Liver (tissue), 9 donors: ENCODE data around the gene SLC38A1. TPM values are rescaled to one million over a fixed set of nuclear protein-coding genes. Genes with fewer than 3 reads are reported as not detected.

Experiments used
- DNase-seq: peaks from one replicate; pipeline ENCODE4 v3.0.0-alpha.2; 2017; ENCODE audit warnings: low spot score
- H3K27ac ChIP-seq, 2 donors: one replicate each; pipeline ENCODE4 v1.7.0; 2013; ENCODE audit warnings: inconsistent platforms in 2 of 2, low read length in 2 of 2, control low read depth in 1 of 2, low read depth in 1 of 2, mild to moderate bottlenecking in 1 of 2
- H3K27me3 ChIP-seq, 4 donors: one replicate each; pipeline versions ENCODE4 v1.6.1 to v1.7.0; 2013; ENCODE audit warnings: low read length in 3 of 4, inconsistent platforms in 1 of 4, mild to moderate bottlenecking in 1 of 4, moderate library complexity in 1 of 4; ENCODE audit not compliant: control insufficient read depth in 4 of 4, insufficient read depth in 4 of 4
- H3K36me3 ChIP-seq, 4 donors: one replicate each; pipeline versions ENCODE4 v1.6.1 to v1.7.0; 2013; ENCODE audit warnings: low read length in 3 of 4, mild to moderate bottlenecking in 3 of 4, low read depth in 1 of 4, moderate library complexity in 1 of 4; ENCODE audit not compliant: control insufficient read depth in 4 of 4, insufficient read depth in 3 of 4
- H3K4me1 ChIP-seq, 4 donors: one replicate each; pipeline versions ENCODE4 v1.6.1 to v1.7.0; 2013; ENCODE audit warnings: low read length in 3 of 4, mild to moderate bottlenecking in 3 of 4, moderate library complexity in 1 of 4; ENCODE audit not compliant: control insufficient read depth in 4 of 4, insufficient read depth in 4 of 4
- H3K4me3 ChIP-seq, 3 donors: one replicate each; pipeline versions ENCODE4 v1.6.1 to v1.7.0; 2013; ENCODE audit warnings: low read length in 3 of 3, control low read depth in 1 of 3, low read depth in 1 of 3, mild to moderate bottlenecking in 1 of 3
- H3K9ac ChIP-seq, 2 donors: one replicate each; pipeline ENCODE4 v1.7.0; 2013; ENCODE audit warnings: low read length in 2 of 2, mild to moderate bottlenecking in 2 of 2, moderate library complexity in 2 of 2, control low read depth in 1 of 2, low read depth in 1 of 2
- H3K9me3 ChIP-seq, 4 donors: one replicate each; pipeline versions ENCODE4 v1.6.1 to v1.7.0; 2013; ENCODE audit warnings: low read length in 3 of 4; ENCODE audit not compliant: control insufficient read depth in 4 of 4
- ATF3 ChIP-seq: IDR thresholded peaks from 2 replicates; pipeline ENCODE4 v1.6.1; 2016; ENCODE audit warnings: antibody characterized with exemption
- CTCF ChIP-seq: fragments of 150-350 bp; IDR thresholded peaks from 2 replicates; pipeline ENCODE4 v1.5.1; 2017; ENCODE audit warnings: improper control_type of control experiment, low read depth, low read length; ENCODE audit not compliant: missing input control
- EGR1 ChIP-seq, 2 donors: IDR thresholded peaks; 2 replicates each; pipeline ENCODE4 v1.6.1; 2016 to 2018; ENCODE audit warnings: antibody characterized with exemption in 2 of 2, low read depth in 2 of 2
- FOXA1 ChIP-seq: IDR thresholded peaks from 2 replicates; pipeline ENCODE4 v1.6.1; 2016; ENCODE audit warnings: antibody characterized with exemption
- FOXA2 ChIP-seq: IDR thresholded peaks from 2 replicates; pipeline ENCODE4 v1.6.1; 2016; ENCODE audit warnings: antibody characterized with exemption
- GABPA ChIP-seq, 2 donors: IDR thresholded peaks in 1 of 2; conservative IDR thresholded peaks in 1 of 2; 2 replicates each; pipeline ENCODE4 v1.6.1; 2016; ENCODE audit warnings: antibody characterized with exemption in 2 of 2, mild to moderate bottlenecking in 1 of 2, moderate library complexity in 1 of 2
- HNF4A ChIP-seq, 2 donors: conservative IDR thresholded peaks; 2 replicates each; pipeline ENCODE4 v1.6.1; 2016; ENCODE audit warnings: antibody characterized with exemption in 2 of 2, mild to moderate bottlenecking in 2 of 2
- HNF4G ChIP-seq: IDR thresholded peaks from 2 replicates; pipeline ENCODE4 v1.6.1; 2016; ENCODE audit warnings: antibody characterized with exemption
- MAX ChIP-seq: IDR thresholded peaks from 2 replicates; pipeline ENCODE4 v1.6.1; 2016; ENCODE audit warnings: antibody characterized with exemption
- NR2F2 ChIP-seq: IDR thresholded peaks from 2 replicates; pipeline ENCODE4 v1.6.1; 2016; ENCODE audit warnings: antibody characterized with exemption
- RAD21 ChIP-seq, 2 donors: IDR thresholded peaks; 2 replicates each; pipeline ENCODE4 v1.6.1; 2016; ENCODE audit warnings: antibody characterized with exemption in 2 of 2, mild to moderate bottlenecking in 2 of 2
- RXRA ChIP-seq, 2 donors: IDR thresholded peaks; 2 replicates each; pipeline ENCODE4 v1.6.1; 2017 to 2018; ENCODE audit warnings: antibody characterized with exemption in 2 of 2, mild to moderate bottlenecking in 1 of 2
- SP1 ChIP-seq: IDR thresholded peaks from 2 replicates; pipeline ENCODE4 v1.6.1; 2018; ENCODE audit warnings: antibody characterized with exemption, mild to moderate bottlenecking
- YY1 ChIP-seq: IDR thresholded peaks from 2 replicates; pipeline ENCODE4 v1.6.1; 2016; ENCODE audit warnings: antibody characterized with exemption, mild to moderate bottlenecking
- ZBTB33 ChIP-seq: IDR thresholded peaks from 2 replicates; pipeline ENCODE4 v1.6.1; 2016; ENCODE audit warnings: antibody characterized with exemption
- WGBS: extraction: QIAGEN DNeasy Blood & Tissue Kit; methylation state at CpG from one replicate; pipeline ENCODE4 v1.1.7; 2013; 5-methylcytosine and 5-hydroxymethylcytosine counted together
- polyA plus RNA-seq, 2 donors: library from polyadenylated mRNA; stranded (reverse) in 1 of 2; unstranded in 1 of 2; fragments of 200-250 nt in 1 of 2; fragments of >200 nt in 1 of 2; fragmentation: Nextera tagmentation in 1 of 2; extraction: Ambion mirVana in 1 of 2; gene quantifications; one replicate each; pipeline versions ENCODE4 v1.2.1 to v1.2.3, GENCODE V29; 2013 to 2015
- total RNA-seq, 2 donors: library from RNA; depleted of rRNA; stranded (reverse); fragments of >200 nt; gene quantifications; one replicate each; pipeline ENCODE4 v1.2.3, GENCODE V29; 2014
- donor health status: healthy.
- donor health status: healthy.
- donor health status: healthy.
- donor health status: healthy.
- donor health status: healthy.

SLC38A1 gene
- total and polyA plus RNA-seq, 4 donors = 6.2 to 14.9 (median 9.6) TPM

GRCh38 chr12:46264057-46264456, 4.8 kb downstream of the SLC38A1 start:
- H3K4me1 ChIP-seq = peaks cover 0 to 25% (median 20%) of the 10 kb centered on the region in 4 donors
- no peaks in the 10 kb centered on the region for H3K9me3 ChIP-seq
- H3K27ac ChIP-seq = no peak overlapping the region
- no peak for TF ChIP-seq HNF4G
- no peaks in the 10 kb centered on the region for H3K36me3 ChIP-seq
- H3K27me3 ChIP-seq = no peaks in the 10 kb centered on the region
- H3K4me3 ChIP-seq = no peak overlapping the region
- no peak overlapping the region for H3K9ac ChIP-seq
- DNase-seq = no peak
- WGBS = 6% methylated on average over 1 of the region's 1 CpG

- H3K27ac ChIP-seq = no peak overlapping the region
- 85% methylated on average over 6 of the region's 6 CpGs for WGBS
- DNase-seq = no peak
- H3K4me3 ChIP-seq = no peak overlapping the region
- no peaks in the 10 kb centered on the region for H3K27me3 ChIP-seq
- H3K36me3 ChIP-seq = no peaks in the 10 kb centered on the region
- H3K9ac ChIP-seq = no peak overlapping the region
- H3K4me1 ChIP-seq = peaks cover 0 to 18% (median 15%) of the 10 kb centered on the region in 4 donors
- no peaks in the 10 kb centered on the region for H3K9me3 ChIP-seq
- TF ChIP-seq NR2F2 (no peak), RAD21 (IDR thresholded peaks at IDR 0.05) (no peak), ZBTB33 (no peak), MAX (no peak), SP1 (no peak), HNF4A (conservative IDR thresholded peaks at IDR 0.05) (no peak), ATF3 (no peak), YY1 (no peak), GABPA (IDR thresholded peaks at IDR 0.05 in 1 of 2, conservative IDR thresholded peaks at IDR 0.05 in 1 of 2) (no peak), CTCF (no peak), FOXA1 (no peak), FOXA2 (no peak), RXRA (IDR thresholded peaks at IDR 0.05) (no peak), EGR1 (IDR thresholded peaks at IDR 0.05; ENCODE audit: low read depth in 2 of 2) (no peak)
Measured at GRCh38 chr12:46263140-46264016, 5.5 kb downstream of the SLC38A1 start.
